GM12892 (cell line): Measurements from ENCODE around the gene CEBPZOS.

Experiments
- POLR2A ChIP-seq: IDR thresholded peaks from 2 replicates; pipeline ENCODE4 v1.6.1; 2011; ENCODE audit warnings: low read depth, low read length, control low read depth
- POLR2AphosphoS5 ChIP-seq: IDR thresholded peaks from 2 replicates; pipeline ENCODE4 v1.6.1; 2011; ENCODE audit warnings: low read depth, low read length, control low read depth
- TAF1 ChIP-seq: IDR thresholded peaks from 2 replicates; pipeline ENCODE4 v1.6.1; 2011; ENCODE audit warnings: low read depth, mild to moderate bottlenecking, control low read depth, low read length, borderline replicate concordance

- TF ChIP-seq POLR2A (no peak), POLR2AphosphoS5 (no peak), TAF1 (no peak)
Measured at GRCh38 chr2:37191747-37192146, 4.5 kb upstream of the CEBPZOS start.
